NCI-H446 treated with DMSO at 0.1 percent for 48 hours (cell line): ENCODE data around the gene GREM2.

Experiments
- DNase-seq: peaks from one replicate; lab custom pipeline; 2025; lab: John Stamatoyannopoulos, UW

The GREM2 gene

DNA sequence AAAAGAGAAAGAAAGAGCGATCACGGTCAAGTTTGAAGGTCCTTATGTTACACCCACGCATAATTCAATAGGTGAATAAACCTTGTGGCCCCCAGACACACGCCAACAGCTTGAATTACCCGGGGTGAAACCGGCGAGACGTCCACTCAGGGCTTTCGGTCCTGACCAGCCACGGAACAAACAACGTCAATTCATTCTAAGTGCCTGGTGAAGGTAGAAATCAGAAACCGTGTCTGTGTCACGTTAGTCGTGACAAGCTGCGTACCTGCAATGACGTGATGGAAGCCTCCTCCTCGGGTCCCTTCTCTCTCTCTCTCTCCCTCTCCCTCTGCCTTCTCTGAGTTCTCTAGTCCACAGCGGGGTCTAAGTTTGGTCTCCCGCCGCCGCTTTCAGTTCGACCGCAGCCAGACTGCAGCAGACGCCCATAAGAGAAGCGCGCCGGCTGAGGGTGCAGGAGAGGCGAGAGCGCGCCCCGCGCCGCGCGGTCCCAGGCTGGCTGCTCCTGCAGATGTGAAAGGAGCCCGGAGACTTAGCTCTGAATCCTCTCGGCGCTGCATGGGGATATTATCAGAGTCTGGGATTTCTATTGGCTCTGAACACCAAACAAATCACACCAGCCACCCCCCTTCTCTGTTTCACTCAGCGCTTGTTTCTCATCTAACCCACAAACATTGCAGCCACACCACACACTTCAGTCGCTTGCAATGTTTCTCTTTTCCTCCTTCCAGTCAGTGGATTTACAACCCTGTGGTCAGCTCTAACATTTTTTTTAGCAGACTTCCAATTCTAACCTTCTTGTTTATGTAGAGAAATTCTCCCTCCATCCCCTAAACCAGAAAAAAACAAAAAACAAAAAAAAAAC lies at the start of gene GREM2:
Gene GREM2, minus strand, starts transcription at position 537 of the 862 bp plus-strand sequence. CDS start 118,680 bp downstream, outside the sequence.
- no peak for DNase-seq

DNA sequence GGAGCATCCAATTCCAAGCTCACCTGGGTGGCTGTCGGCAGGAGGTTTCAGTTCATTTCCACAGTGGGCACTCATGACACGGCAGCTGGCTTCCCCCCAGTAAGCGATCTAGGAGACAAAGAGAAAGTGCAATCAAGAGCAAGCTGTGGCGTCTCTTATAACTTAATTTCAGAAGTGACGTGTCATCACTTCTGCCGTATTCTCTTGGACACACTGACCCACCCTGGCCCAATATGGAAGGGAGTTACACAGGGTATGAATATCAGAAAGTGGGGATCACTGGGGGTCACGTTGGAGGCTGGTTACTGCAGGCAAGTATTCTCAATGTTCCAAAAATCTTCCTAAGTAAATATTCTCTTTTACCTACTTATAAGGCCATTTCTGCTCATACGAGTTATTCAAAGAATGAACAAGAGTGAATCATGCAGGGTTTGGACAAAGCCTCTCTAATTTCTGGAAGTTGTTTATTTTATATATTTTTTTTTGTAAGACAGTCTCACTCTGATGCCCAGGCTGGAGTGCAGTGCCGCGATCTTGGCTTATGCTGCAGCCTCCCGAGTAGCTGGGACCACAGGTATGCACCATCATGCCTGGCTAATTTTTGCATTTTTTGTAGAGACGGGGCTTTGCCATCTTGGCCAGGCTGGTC lies 46.5 kb upstream of the GREM2 start:
- no peak for DNase-seq

DNA sequence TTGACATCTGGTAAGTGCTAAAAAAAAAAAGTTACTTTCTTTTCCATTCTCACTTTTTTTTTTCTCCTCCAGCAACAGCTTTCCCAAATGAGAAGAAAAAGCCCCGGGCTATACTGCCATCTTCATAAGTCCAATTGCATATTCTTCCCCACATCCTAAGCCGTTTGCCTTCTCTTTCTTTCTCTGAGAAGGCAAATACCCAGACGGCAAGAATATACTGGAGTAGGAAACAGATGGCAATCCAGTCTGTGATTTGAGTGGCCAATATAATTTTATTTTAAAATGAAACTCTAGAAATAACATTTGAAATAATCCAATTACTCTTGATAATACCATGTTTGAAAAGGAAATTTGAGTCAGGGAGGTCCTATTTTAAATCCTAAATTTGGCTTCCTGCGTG lies 44.6 kb upstream of the GREM2 start:
- no peak for DNase-seq

DNA sequence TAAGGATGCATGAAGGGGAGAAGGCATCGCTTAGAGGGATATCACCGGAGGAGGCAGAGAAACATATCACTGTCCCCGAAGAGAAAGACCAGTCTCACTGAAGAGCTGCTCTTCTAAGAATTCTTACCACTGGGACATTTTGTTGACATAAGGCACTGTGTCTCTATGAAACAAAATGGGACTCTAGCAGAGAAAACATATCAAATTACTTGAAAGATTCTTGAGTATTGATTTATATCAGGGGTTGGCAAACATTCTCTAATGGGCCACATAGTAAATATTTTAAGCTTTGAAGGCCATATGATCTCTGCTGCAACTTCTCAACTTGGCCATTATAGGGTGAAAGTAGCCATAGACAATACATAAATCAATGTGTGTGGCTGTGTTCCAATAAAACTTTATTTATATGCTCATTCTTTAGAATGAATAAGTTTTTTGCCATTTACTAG lies 41.0 kb upstream of the GREM2 start:
- DNase-seq, result no peak

DNA sequence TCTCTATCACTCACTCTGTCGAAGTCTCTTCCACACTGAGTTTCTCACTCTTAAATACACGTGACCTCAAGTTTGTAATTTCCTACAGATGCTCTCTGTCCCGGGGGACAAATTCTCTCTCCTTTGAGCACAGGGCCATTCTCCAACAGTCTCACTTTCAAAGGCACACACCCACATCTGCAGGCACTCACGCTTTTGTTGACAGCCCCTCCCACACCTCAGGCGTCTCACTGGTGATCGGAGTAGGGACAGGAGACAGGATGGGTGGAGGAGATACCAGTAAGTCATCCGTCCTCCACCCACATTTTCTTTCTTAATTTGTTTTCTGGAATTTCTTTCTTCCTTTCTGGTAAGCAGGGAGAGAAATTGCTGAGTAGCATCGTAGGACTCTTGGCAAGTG lies 40.6 kb upstream of the GREM2 start:
- DNase-seq, result no peak

DNA sequence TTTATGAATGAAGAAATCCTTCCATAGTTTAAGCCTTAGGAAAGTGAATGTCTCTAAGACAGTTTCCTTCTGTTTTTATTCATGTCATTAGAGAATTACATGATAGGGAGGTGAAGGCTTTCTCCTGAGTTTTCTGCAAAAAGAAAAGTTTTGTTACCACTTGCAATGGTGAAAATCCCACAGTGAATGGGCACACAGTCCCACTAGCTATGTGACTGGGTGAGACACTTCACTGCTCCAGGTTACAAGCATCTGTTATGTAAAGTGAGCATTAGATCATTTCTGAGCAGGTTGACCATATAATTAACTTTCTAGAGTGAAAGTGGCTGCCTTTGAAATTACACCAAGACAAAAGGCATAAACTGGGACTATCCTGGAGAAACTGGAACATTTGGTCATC lies 38.9 kb upstream of the GREM2 start:
- no peak for DNase-seq

DNA sequence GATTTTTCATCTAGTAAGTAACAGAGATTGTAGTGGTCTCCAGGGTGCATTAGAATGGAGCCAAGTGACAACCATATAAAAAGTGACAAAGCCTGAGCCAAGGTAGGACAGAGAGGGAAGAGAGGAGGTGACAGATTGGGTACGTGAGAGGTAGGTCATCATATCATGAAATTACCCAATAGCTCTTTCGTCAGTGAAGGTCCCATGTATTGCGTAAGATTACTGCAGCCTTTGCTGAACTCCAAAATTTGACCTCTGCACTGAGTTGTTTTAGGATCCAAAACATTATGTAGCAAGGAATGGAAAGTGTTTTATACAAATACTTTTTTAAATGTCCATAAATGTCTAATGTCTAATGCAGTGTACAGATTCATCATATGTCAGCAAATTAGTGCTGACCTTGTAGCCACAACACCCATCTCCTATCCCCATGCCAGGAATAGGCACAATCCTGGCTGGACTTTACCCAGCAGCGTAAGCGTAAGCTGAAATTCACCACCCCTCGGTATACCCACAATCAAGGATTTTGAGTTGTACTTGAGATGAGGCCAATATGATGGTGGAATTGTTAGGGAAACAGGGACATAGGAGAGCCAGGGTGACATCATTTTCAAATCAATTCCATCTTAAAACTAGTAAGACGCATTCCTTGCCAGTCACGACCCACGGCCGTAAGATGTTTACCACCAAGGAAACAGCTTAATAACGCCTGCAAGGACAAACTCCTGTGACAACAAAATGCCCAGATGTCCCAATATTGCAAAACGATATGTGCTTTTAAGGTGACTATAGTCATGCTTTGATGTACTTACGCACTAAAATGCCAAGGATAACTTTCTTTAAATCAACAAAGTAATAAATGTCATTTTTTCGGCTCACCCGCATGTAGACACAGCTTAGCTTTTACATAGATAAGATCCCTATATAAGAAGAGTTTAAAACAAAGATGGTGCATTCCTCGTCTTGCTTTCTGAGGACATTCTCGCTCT lies 38.1 kb upstream of the GREM2 start:
- DNase-seq, result no peak

DNA sequence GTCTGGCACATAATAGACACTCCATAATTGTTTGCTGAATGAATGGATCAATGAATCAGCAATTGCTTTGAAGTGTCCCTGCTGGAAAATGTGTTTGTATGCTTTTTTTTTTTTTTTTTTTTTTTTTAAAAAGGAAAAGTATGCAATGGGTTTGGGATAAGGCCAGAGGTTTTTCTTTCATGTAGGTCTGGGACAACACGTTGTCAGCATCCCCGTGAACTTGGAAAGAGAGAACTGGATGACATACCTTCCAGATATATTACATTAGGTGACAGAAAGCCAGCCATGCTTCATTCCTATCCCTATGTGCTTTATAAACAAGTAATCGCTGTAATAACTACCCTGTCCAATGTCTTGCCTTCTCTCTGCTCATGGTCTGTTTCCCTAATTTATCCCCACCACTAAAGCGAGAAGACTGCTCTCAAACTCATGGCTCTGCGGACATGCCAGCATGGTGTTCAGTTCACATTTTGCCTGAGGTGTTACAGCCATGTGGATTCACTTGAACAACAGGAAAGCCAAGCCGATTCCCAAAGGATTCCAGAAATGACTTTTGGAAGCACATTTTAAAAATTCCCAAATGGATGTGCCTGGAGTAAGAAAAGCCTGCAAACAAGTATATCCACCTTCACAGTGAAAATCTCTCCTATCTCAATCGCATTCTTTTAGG lies 34.8 kb upstream of the GREM2 start:
- DNase-seq, result no peak

DNA sequence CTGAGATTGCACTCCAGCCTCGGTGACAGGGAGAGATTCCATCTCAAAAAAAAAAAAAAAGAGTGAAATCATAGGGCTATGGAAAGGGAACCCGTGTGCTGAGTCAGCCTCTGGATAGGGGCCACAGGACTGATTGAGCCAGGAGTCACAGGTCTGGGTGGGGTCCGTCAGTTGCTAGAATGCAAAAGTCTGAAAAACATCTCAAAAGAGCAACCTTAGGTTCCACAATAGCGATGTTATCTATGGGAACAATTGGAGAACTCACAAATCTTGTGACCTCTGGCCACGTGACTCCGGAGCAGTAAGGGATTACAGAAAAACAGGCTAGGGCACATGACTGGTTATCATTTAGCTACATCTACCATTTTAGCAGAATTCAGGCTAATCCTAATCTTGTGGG lies 32.8 kb upstream of the GREM2 start:
- no peak for DNase-seq

DNA sequence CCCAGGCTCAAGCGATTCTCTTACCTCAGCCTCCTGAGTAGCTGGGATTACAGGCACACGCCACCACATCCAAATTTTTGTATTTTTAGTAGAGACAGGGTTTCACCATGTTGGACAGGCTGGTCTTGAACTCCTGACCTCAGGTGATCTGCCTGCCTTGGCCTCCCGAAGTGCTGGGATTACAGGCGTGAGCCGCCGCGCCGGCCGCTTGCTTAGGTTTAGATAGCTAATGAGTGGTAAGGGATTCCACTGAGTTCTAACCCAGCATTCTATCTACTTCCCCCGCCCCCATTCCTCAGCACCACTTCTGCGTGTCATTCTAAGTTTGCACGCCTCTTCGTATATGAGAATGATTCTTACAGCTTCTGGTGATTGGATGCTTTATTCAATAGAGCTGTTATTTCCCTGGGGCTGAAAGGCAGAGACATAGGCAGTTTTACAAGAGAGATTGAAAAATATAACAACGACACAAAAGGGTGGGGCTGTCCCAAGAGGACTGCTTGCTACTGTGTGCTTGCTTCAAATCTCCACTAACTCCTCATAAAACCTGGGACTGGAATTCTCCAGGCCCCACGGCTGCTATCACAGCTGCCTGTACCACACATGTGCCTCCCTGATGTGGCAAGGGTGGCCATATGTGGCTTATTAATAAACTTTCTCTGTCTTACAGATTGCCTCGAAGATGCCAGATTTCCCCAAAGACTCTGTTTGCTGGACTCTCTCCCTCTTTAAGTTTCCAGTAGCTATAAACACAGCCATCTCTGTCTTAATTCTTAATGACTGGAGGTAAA lies 23.7 kb upstream of the GREM2 start:
- DNase-seq, result no peak

DNA sequence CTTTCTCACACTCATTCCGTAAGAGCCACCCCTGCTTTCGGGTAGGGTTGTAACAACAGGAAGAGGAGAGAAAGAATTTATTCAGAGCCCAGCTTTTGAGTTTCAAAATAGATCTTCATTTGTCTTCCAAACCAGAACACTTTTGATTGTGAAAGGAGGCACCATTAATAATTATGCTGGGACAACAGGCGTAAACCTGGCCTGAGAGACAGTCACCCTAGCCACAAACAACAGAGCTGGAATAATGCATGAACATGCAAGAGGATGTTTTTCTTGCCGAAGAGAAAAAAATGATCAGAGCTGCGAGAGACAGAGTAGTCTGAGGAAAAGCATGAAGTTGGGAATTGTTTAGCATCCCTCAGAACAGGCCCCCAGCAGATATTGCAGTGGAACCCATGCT lies 18.5 kb upstream of the GREM2 start:
- no peak for DNase-seq

DNA sequence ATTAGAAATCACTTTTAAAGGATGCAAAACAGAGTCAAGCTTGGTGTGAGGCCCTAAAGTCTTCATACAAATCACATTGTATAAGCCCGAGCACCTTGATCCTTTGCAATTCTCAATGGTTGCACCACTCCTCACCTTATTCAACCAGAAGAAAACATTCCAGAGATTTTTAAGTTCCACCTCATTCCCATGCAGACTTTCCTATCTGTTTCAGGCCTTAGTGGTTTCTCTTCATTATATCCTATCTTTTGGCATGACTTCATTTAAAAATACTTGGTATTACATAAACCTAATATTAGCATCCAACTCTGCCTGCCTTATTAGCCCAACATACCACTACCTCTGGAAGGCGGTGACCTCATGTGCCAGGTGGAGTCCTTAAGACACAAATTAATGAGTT lies 9.3 kb upstream of the GREM2 start:
- no peak for DNase-seq

DNA sequence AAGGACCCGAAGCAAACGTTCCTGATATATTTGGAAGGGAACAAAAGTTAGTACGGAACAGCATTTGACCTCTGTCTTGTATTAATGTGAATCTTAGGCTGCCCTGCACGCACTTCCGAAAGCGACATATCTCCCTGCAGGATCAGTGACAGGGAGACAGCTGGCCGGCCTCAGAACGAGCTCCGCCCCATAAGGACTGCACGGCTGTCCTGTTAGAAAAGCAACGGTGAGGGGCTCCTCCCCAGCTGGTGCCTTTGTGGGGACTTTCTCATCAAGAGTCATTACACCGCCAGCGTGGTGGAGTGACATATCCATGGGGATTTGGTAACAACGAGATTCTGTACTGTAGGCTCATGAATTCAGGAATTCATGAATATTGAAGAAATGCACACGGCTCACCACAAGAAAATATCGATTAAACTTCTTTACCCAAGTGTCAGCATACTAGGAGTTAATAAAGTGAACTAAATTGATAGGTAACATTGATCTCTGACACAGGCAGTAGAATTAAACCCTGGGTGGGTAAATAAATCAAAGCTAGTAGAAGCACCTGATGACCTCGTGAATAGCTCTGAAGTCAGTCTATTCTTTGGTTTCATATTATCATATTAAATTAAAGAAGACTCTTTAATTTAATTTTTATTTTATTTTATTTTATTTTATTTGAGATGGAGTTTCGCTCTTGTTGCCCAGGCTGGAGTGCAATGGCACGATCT lies 8.1 kb upstream of the GREM2 start:
- DNase-seq, result no peak

DNA sequence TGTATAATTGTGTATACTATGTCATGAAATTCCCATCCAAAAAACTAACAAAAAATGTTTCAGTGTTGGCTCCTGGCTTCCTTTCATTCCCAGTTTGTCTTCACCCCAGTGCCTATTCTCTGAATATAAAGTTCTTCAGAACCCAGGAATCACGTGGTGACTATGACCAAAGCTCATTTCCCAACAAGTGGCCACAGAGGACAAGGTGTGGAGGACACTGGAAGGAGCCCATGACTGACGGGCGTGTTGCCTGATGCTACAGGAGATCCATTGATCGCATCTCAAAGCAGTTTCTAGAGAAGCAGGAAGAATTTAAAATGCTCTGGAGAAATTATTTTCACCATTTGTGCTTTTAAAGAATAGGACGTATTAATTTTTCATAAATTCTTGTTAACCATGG lies 7.4 kb upstream of the GREM2 start:
- DNase-seq, result no peak

DNA sequence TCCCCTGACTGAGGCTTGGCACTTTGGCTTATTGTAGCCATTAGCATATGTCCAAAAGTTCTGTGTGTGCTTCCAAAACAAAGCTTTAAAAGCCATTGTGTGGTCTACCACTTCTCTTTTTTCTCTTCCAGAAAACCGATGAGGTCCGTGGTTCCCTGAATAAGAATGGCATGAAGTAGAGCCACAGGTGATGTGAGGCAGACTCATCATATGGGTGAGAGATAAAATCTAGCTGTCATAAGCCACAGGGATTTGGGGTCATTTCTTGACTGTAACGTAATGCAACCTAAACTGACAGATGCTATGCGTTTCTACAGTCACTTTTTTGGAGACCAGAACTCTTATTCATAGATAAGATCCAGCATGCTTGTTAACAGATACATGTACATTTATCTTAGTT lies 7.0 kb upstream of the GREM2 start:
- no peak for DNase-seq

DNA sequence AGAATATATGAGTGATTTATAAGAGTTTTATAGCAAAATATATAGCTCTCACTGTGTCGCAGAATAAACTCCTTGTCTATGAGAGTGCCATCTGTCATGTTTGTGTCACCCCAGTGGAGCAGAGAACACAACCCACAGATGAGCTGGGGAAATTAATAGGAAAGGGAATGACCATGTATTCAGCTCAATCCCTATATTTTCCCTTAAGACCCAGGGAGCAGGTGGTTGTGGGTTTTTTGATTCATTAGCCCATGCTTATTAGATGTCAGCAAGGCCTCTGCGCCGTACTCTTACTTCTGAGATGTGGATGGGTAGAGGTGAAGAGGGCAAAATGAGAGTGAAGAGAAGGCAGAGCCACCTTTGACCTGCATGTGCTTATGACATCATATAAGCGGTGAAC lies 4.1 kb upstream of the GREM2 start:
- DNase-seq, result no peak

DNA sequence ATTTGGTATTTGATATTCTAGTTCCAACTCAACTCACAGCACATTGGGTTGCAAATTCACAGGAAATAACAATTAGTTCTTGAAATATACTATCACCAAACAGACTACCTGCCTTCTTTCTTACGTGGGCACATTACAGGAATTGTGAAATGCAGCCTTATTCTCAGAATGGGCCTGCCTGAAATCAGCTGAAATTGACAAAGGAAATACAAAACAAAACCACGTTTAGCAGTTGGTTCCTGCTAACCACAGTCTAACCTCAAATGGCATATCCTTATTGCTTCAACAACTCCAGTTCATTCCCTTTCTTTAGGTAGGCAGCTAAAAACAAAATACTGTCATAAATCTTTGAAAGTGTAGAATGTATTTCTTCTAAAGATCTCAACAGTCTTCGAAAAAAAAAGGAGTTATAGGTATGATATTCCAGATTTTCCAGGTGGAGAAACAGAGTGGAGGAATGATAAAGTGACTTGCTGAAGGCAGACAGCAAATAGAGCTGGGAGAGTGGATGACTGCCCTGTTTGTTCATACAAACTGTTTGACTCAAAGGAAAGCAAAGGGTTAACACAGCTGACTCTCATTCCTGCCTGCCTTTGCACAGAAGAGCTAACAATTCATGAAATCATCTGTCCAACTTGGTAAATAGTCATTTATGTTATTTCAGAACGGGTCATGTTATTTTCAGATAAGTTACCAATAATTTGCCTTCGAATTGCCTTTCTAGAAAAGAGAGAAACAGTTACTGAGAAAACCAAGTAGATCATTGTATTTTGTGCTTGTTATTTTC lies 1.6 kb upstream of the GREM2 start:
- no peak for DNase-seq

DNA sequence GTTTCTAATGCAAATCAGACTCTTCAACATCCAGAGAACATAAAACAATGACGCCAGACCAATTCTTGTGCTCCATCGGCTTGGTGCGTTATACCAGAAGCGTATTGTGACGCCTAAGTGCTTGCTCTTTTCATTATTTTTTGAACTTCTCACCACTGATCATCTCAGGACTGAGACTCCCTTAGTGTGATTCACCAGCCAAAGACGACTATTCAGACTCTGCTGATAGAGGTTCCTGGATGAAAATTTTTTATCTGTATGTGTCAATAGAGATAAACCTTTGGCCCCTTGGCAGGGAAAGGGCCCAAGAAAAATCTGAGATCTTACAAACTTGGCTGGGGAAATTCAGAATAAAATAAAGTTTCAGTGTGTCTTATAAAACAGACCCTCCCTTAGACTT lies 856 bp upstream of the GREM2 start:
- DNase-seq, result no peak

DNA sequence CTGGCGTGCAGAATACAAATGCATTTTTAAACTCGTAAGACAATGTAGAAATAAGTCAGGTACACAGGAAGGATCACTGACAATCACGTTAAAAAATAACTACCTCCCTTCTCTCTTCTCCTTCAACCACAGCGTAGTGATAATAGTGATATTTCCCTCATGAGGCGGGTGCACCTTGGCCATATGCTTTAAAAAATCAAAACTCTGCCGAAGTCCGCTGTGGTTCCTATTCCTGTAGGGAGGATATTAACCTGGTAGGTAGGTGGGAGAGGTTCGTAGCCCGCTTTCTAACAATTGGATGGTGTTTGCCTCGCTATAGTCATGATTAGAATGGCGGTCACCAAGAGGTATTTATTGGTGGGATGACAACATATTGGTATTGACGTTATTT lies 732 bp downstream of the GREM2 start:
- DNase-seq, result no peak

DNA sequence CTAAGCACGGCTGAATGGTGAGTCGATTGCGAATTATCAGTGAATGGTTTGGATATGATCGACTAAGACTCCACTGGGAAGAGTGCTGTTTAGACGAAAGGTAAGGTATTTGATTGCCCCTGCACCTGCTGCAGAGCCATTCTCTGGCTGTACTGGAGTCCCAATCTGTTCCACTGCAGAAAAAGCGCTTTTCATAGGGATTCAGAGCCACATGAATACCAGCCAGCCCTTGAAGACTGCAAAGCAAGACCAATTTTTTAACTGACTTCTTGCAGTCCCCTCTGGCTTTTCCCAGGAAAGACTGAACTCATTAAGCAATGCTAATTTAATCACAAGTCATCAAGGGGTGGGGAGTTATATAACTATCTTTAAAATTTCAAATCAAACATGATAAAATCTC lies 1.3 kb downstream of the GREM2 start:
- no peak for DNase-seq
